Esophagus muscularis mucosa (tissue), 3 donors: Measurements from ENCODE around the gene ADRA1B.

ENCODE experiments used
- POLR2A ChIP-seq: fragments of 450-650 bp; IDR thresholded peaks from one replicate; pipeline ENCODE4 v1.6.1; 2017; ENCODE audit warnings: antibody characterized with exemption, moderate library complexity, mild to moderate bottlenecking, low read depth
- TF ChIP-seq, protein P1 (sequence below), 3 experiments: fragments of 200-600 bp in 2 of 3; fragments of 450-650 bp in 1 of 3; sonication (generic) in 2 of 3; IDR thresholded peaks; one replicate each; pipeline ENCODE4 v1.5.1; 2017 to 2019; ENCODE audit warnings: antibody characterized with exemption in 3 of 3, mild to moderate bottlenecking in 2 of 3, moderate library complexity in 1 of 3

DNA sequence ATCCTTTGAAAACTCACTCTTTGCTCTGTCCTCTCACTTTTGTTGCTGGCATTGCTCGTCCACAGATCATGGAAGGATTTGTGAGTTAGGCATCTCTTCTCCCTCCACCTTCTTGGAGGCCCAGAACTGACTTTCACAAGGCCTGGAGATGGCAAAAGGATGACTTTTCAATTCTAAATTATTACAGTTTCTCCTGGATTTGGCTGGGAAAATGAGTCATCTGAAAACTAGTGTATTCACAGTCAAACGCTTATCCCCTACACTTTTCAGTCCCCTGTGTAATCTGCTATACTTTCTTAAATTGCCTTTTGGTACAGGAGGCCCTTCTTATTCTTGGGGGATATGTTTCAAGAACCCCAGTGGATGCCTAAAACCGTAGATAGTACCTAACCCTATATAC lies 35.6 kb downstream of the ADRA1B start:
- TF ChIP-seq, protein P1, sequence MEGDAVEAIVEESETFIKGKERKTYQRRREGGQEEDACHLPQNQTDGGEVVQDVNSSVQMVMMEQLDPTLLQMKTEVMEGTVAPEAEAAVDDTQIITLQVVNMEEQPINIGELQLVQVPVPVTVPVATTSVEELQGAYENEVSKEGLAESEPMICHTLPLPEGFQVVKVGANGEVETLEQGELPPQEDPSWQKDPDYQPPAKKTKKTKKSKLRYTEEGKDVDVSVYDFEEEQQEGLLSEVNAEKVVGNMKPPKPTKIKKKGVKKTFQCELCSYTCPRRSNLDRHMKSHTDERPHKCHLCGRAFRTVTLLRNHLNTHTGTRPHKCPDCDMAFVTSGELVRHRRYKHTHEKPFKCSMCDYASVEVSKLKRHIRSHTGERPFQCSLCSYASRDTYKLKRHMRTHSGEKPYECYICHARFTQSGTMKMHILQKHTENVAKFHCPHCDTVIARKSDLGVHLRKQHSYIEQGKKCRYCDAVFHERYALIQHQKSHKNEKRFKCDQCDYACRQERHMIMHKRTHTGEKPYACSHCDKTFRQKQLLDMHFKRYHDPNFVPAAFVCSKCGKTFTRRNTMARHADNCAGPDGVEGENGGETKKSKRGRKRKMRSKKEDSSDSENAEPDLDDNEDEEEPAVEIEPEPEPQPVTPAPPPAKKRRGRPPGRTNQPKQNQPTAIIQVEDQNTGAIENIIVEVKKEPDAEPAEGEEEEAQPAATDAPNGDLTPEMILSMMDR (IDR thresholded peaks at IDR 0.05): no peak
- TF ChIP-seq POLR2A: no peak
